Erythroblast (primary cell): ENCODE data around the gene MAP2K7.

ENCODE experiments used
- DNase-seq, 2 experiments: peaks; one replicate each; lab custom pipeline; 2025; lab: John Stamatoyannopoulos, UW
- GATA1 ChIP-seq: IDR thresholded peaks from 2 replicates; pipeline ENCODE4 v1.6.1; 2011; ENCODE audit warnings: low read depth, mild to moderate bottlenecking, control low read depth, low read length, moderate library complexity
- POLR2A ChIP-seq: IDR thresholded peaks from 2 replicates; pipeline ENCODE4 v1.6.1; 2011; ENCODE audit warnings: mild to moderate bottlenecking, low read length

The MAP2K7 gene

GRCh38 chr19:7920519-7921301 is 17.0 kb downstream of the MAP2K7 start:
- TF ChIP-seq POLR2A (no peak), GATA1 (no peak)
- peak; percentile 98 to 100 for DNase-seq

- TF ChIP-seq POLR2A (no peak), GATA1 (no peak)
- DNase-seq = no peak
Observed at GRCh38 chr19:7921302-7921966, 17.8 kb downstream of the MAP2K7 start.

GRCh38 chr19:7921967-7922835 is 18.5 kb downstream of the MAP2K7 start:
- TF ChIP-seq GATA1 (no peak), POLR2A (no peak)
- no peak for DNase-seq

DNA sequence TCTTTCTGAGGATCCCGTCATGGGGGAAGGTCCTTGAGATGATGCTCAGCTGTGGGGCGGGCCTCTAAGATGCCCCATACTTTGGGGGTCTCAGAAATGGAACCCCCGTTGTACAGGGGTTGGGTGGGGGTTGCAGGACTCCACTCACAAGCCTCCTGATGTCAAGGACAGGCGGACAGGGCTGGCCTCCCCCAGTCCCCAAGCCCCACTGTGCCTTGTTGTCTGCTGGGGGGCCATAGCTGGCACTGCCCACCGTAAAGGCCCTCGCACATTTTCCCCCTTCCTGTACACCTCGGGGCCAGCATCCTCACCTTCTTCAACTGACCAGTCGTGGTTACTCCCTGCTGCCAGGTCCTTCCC is 19.1 kb downstream of the MAP2K7 start:
- no peak for DNase-seq
- TF ChIP-seq GATA1 (no peak), POLR2A (no peak)

- no peak for DNase-seq
- TF ChIP-seq POLR2A (no peak), GATA1 (no peak)
Observed at GRCh38 chr19:7923295-7924191, 19.9 kb downstream of the MAP2K7 start.

DNA sequence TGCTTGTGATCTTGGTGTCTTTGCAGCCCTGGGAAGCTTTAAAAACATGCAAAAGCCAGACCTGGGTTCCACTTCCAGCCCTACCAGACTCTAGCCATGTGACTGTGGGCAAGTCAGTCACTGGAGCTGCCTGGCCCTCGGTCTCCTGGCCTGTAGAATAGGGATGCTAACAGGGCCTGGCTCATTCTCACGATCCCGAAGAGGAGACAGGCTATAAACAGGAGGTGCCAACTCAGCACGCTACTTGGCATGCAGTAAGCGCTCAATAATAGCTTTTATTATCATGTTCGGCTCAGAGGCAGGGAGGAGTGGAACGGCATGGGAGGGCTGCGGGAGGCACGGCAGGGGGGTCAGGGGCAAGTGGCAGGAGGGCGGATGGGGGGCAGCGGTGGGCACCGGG is 20.6 kb downstream of the MAP2K7 start:
- no peak for DNase-seq

DNA sequence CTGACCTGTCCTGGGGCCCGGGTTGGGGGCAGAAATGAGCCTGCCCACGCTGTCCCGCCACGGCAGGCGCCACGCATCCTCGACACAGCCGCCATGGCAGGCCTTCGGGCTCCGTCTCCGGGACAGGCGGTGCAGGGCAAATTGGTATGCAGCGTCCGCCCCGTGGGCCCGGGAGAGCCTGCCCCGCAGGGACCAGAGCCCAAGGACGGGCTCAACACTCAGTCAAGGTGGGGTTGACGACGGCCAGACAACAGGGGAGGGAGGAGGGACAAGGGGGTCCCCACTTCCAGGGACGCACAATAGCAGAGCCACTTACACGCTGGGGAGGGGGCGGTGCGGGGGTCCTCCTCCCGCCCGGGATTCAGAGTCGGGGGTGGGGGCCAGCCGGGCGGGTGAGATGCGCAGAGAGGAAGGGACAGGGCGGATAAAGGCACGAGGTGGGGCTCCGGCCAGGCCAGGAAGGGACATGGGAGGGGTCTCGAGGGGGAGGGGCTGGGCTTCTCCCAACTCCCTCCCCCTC is 21.0 kb downstream of the MAP2K7 start:
- DNase-seq = no peak
- TF ChIP-seq GATA1 = no peak
- no peak for TF ChIP-seq POLR2A

More for the DNA sequence above, 20.6 kb downstream of the MAP2K7 start:
- TF ChIP-seq GATA1 (no peak), POLR2A (no peak)

DNA sequence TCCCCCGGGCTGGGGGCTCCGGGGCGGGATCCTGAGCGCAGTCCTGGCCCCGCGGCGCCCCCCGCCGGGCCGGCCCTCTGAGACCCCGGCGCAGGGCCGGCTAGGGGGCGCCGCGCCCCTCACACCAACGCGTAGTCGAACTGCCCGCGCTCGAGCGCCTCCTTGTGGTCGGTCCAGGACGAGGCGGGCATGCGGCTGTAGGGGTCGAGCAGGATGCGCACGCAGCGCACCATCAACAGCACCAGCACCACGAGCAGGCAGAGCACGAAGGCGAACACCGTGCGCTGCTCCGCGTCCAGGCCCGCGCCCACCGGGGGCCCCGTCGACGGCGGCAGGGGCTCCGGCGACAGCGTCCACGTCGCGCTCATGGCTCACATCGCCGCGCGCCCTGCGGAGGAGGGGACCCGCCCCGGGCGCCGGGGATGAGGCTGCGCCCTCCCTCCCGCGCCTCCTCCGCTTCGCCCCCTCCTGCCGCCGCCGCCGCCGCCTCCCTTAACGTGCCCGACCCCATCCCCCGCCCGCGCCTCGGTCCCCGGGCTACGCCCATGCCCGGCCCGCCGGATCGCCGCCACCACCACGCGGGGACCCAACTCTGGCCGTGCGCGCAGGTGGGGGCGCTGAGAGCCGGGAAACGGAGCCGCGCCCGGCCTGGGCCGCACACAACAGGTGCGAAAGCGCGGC is 21.6 kb downstream of the MAP2K7 start:
- DNase-seq = peak; percentile 88 to 92

DNA sequence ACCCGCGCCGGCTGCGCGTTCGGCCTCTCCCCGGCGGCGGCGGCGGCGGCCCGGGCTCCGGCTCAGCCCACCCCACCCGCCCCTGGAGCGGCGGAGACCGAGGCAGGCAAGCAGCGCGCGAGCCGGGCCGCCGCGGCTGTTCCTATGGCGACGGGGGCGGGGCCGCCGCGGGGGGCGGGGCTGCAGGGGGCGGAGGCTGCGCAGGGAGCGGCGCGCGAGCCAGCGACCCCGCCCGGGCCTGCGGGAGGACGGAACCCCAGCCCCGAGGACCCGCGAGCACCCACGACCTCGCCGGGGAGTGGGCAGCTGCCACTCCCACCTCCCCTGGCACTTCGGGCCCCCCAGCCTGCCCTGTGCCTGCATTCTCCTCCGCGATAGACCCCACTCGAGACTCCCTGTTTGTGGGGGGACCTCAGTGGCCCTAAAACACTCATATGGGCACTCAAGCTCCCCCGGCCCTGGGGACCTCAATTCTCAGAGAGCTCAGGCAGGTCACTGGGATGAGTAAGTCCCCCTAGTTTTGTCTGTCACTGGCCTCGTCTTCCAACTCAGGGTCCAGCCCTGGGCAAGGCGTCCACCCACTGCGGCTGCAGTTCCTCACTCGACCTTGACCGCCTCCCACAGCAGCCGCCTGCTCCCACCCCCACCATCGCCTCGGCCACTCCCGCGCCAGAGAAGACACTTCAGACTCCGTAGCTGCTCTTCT is 22.5 kb downstream of the MAP2K7 start, which contains the start of gene CTXN1:
Gene CTXN1 (minus strand): TSS at position 115 of the 706 bp plus-strand sequence. CDS start 597 bp downstream, outside the sequence.
- TF ChIP-seq GATA1 (no peak), POLR2A (no peak)
- DNase-seq = peak; percentile 76 to 88

More for the DNA sequence above, 21.6 kb downstream of the MAP2K7 start:
- TF ChIP-seq GATA1 (no peak), POLR2A (no peak)

DNA sequence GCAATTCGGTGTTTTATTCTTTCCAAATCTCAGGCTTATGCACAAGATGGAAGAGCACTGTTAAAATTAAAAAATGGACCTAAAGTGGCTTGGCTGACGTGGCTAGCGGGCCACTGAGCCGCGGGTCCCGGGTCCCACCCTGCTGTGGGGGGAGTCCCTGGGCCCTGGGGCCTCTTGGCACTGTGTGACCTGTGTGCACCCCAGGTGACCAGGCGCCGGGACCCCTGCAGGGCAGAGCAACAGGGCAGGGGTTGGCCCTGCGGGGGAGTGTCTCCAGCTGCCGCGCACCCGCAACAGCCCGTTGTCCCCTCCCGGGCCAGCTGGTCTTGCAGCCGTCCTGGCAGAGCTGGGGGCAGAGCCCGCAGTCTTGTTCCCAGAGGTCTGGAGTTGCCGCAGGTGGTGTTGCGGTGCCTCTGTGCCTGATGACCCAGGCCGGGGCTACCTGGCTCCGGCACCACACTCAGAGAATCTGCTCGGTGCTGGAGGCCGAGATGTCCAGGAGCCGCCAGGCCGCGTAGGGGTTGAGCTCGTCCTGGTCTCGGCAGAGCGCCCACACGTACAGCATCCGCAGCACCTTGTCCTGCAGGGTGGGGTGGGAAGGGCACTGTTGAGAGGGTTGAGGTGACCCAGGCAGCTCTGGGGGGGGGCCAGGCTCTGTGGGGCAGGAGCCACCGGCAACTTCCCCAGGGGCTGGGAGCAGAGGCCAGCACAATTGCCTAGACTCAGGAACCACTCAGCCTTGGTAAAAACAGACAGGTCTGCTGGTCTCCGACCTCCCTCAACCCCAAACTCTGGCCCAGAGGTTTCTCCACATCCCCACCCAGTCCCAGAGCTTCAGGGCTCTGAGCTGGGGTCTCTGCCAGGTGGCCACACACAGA is 23.3 kb downstream of the MAP2K7 start:
- no peak for DNase-seq
- TF ChIP-seq POLR2A = peak; percentile 16
- TF ChIP-seq GATA1 = no peak
